ENCODE results near the gene TRAF6. TPM values are rescaled to one million over a fixed set of nuclear protein-coding genes. Genes with fewer than 3 reads are reported as not detected.

Gene TRAF6
- polyA plus RNA-seq, 3 donors, result 16.2 to 17.3 (median 16.7) TPM

Other genes with a start within 250 kb of the TRAF6 start
- 10 to 100 TPM; 93.0 to 96.9 (median 94.0) TPM for gene COMMD9, start 220.8 kb downstream of the TRAF6 start, polyA plus RNA-seq (ENCODE audit: insufficient read length in 3 of 3)
- gene PRR5L, start 214.0 kb downstream of the TRAF6 start, polyA plus RNA-seq (ENCODE audit: insufficient read length in 3 of 3), result 10 to 100 TPM; 13.6 to 19.7 (median 15.7) TPM
- 1 to 10 TPM; 3.1 to 3.6 (median 3.5) TPM for gene RAG1, start 57.7 kb upstream of the TRAF6 start, polyA plus RNA-seq (ENCODE audit: insufficient read length in 3 of 3)
- 10 to 100 TPM; 64.8 to 68.2 (median 66.1) TPM for gene IFTAP, start 84.2 kb upstream of the TRAF6 start, polyA plus RNA-seq (ENCODE audit: insufficient read length in 3 of 3)
- gene RAG2, start 88.0 kb upstream of the TRAF6 start, polyA plus RNA-seq (ENCODE audit: insufficient read length in 3 of 3), result under 1 TPM; 0.31 to 0.62 (median 0.32) TPM